ENCODE results near the gene OGDHL. TPM values are rescaled to one million over a fixed set of nuclear protein-coding genes. Genes with fewer than 3 reads are reported as not detected.
"Not testable (repeated sequence)": the region's sequence is repeated elsewhere in the genome, so short reads cannot be mapped to it uniquely, and the experiment has no call there.

The OGDHL gene
- total RNA-seq, 1 experiment from 2014 or later, result 2.4 TPM

DNA sequence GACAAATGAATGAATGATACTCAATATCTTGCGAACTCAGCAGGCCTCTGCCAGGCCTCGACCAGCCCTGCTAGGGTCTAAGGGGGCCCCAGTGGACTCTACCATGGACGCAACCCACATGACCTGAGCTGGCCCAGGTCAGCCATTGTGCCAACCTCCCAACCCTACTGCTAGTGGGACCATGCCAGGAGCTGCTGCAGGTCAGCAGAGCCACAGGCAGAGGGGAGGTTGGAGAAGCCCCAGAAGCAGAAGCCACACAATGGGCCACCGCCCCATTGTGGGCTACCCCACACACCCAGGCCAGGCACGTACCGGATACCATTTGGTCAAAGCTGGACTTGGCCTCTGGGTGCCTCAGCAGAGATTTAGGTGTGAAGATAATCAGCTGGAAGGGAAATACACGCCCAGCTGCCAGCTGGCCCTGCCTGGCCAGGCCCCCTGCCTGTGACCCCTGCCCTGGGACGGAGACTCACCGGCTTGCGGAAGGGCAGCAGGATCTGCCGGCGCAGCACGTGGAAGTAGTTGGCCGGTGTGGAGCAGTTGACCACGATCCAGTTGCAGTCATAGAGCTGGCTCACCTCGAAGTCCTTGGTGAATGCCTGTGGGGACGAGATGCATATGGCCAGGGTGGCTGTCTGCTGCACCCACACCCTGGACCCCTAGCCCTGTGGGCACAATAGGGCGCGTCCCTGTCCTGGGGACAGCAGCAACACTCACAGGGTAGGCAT, 24.5 kb downstream of the OGDHL start:
- no peak overlapping the region for H3K4me3 ChIP-seq
- DNase-seq, result no peak

DNA sequence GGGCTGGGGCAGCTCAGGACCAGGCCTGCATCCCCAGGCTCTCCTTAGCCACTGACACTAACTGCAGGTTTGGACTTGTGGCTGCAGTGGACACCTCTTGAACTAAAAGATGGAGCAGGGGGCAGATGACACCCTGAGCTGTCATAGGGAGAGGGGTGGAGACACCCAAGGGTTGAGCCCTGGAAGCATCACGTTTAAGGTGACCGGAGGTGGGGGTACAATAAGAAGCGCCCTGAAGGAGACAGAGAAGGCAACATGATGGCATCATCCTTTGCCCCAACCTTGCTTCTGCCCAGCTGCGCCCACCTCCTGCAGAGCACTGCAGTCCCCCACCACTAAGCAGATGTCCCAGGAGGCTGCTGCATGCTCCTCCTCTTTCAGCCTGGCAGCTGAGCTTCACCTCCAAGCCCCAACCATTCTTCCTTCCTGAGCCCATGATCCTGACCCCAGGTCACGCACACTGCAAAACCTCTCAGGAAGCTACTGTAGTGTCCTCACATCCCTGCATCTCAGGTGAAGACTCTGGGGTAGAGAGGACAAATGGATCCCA, 25.5 kb downstream of the OGDHL start:
- DNase-seq, result no peak
- H3K27ac ChIP-seq, result no peak overlapping the region
- H3K36me3 ChIP-seq, result no peaks in the 10 kb centered on the region
- H3K27me3 ChIP-seq, result no peaks in the 10 kb centered on the region
- H3K4me1 ChIP-seq, result no peaks in the 10 kb centered on the region
- no peak overlapping the region for H3K4me3 ChIP-seq
- H3K9me3 ChIP-seq (replicated peaks), result no peaks in the 10 kb centered on the region

More for the DNA sequence above, 24.5 kb downstream of the OGDHL start:
- no peaks in the 10 kb centered on the region for H3K27me3 ChIP-seq
- no peaks in the 10 kb centered on the region for H3K36me3 ChIP-seq
- no peaks in the 10 kb centered on the region for H3K9me3 ChIP-seq (replicated peaks)
- H3K27ac ChIP-seq, result no peak overlapping the region
- H3K4me1 ChIP-seq, result no peaks in the 10 kb centered on the region

DNA sequence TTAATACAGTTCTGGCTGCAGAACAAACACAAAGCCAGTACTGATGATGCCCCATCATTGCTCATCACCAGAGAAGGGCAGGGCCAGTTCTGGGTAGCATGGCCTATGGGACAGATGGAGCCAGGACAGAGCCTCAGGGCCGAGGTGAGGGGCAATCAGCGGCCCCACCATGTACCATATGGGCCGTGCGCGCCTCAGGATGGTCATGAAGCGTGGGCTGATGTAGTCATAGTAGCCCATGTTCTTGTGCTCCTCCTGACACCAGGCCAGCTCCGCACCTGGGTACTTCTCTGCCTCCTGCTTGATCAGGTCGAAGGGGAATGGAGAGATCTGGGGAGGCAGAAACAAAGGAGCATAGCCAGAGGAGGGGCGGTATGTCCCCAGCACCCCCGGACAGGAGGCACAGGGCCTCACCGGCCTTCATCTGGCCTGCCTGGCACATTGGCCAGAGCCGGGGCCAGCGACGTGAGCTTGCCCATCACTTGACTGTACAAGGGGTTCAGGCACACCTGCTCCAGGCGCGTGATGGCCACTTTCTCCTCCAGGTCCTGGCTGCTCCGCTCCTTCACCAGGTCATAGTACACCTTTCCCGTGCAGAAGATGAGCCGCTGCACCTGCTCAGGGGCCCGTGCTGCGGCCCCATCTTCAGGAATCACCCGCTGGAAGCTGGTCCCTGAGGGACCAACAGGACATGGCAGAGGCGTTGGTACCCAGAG, 26.1 kb downstream of the OGDHL start:
- Histone ChIP-seq H3K4me1 (no peaks in the 10 kb centered on the region), H3K4me3 (no peak overlapping the region), H3K27ac (no peak overlapping the region), H3K9me3 (replicated peaks) (no peaks in the 10 kb centered on the region), H3K36me3 (no peaks in the 10 kb centered on the region), H3K27me3 (no peaks in the 10 kb centered on the region)
- no peak for DNase-seq

DNA sequence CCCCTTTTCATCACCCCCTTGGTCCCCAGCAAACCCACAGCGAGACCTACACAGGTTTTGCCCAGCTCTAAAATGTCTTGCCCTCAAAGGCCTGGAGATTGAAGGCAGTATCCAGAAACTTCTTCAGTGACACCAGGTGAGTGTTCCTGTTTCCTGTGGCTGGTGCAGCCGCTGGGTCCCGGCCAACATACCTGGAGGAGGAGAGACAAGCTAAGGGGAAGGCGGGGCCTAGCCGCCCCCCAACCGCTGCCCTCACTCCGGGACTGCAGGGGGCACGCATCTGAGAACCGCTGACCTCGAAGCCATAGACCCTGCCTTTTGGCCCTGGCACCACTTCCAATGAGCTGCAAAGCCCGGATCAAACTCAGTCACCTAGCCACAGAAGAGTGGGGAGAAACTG, 27.0 kb downstream of the OGDHL start:
- no peak for DNase-seq
- H3K36me3 ChIP-seq, result no peaks in the 10 kb centered on the region
- H3K4me1 ChIP-seq, result no peaks in the 10 kb centered on the region
- no peaks in the 10 kb centered on the region for H3K27me3 ChIP-seq
- H3K4me3 ChIP-seq, result no peak overlapping the region
- no peaks in the 10 kb centered on the region for H3K9me3 ChIP-seq (replicated peaks)
- H3K27ac ChIP-seq, result no peak overlapping the region

DNA sequence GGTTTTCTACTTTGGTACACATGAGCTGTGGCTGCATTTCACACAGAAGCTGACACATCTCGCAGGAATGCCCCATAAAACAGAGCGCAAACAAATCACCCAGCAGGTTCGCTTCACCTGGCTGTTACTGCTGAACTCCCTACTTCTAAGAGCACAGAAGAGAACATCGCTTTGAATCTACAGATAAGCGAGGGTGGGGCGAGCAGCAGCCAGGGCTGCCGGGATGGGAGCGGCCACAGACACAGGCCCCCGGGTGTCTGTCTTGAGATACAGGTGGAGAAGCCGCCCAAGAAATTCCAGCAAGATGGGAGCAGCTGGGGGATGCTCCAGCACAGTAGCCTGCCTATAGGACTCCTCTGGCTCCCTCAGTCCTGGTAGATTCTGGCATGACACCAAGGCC, 27.4 kb downstream of the OGDHL start:
- Histone ChIP-seq H3K4me3 (no peak overlapping the region), H3K36me3 (no peaks in the 10 kb centered on the region), H3K27me3 (no peaks in the 10 kb centered on the region), H3K9me3 (replicated peaks) (no peaks in the 10 kb centered on the region), H3K27ac (no peak overlapping the region), H3K4me1 (no peaks in the 10 kb centered on the region)
- no peak for DNase-seq

DNA sequence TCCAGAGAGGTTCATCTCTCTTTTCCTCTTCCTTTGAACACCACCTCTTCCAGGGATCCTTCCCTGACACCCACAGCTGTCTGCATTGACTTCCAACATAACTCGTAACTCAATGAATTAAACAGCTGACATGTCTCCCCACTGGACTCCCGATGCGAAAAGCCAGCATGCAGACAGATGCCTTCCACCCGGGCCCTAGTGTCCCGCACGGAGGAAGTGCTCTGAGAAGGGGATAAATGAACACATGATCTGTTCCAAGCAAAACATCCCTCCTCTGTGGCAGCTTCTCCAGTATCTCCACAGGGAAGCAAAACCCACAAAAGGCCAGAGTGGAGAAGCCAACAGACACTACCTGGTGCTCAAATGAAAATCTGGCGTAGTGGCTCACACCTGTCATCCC, 28.3 kb downstream of the OGDHL start:
- no peaks in the 10 kb centered on the region for H3K36me3 ChIP-seq
- no peaks in the 10 kb centered on the region for H3K27me3 ChIP-seq
- no peak overlapping the region for H3K4me3 ChIP-seq
- no peak for DNase-seq
- no peaks in the 10 kb centered on the region for H3K9me3 ChIP-seq (replicated peaks)
- H3K27ac ChIP-seq, result no peak overlapping the region
- no peaks in the 10 kb centered on the region for H3K4me1 ChIP-seq

DNA sequence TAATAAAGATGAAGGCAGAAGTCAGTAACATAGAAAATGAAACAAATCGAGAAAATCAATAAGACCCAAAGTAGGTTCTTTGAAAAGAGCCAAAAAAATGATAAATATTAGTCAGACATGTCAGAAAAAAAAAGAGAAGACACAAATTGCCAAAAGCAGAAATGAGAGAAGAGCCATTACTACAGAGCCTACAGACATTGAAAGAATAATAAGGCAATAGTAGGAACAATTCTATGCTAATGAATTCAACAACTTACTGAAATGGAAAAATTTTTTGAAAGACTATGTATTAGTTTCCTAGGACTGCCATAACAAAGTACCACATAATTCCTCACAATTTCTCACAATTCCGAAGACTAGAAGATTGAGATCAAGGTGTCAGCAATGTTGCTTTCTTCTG, 35.5 kb downstream of the OGDHL start:
- Histone ChIP-seq H3K4me1 (no peaks in the 10 kb centered on the region), H3K9me3 (replicated peaks) (no peaks in the 10 kb centered on the region; the same call in 1 of the 2 replicates), H3K27ac (no peak overlapping the region), H3K4me3 (no peak overlapping the region), H3K36me3 (no peaks in the 10 kb centered on the region), H3K27me3 (no peaks in the 10 kb centered on the region)
- DNase-seq, result no peak

DNA sequence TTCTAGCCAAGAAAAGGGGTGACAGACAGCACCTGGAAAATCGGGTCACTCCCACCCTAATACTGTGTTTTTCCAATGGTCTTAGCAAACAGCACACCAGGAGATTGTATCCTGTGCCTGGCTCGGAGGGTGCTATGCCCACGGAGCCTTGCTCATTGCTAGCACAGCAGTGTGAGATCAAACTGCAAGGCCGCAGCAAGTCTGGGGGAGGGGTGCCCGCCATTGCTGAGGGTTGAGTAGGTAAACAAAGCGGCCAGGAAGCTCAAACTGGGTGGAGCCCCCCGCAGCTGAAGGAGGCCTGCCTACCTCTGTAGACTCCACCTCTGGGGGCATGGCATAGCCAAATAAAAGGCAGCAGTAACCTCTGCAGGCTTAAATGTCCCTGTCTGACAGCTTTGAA, 47.0 kb downstream of the OGDHL start:
- not testable (repeated sequence) for H3K36me3 ChIP-seq; H3K4me3 ChIP-seq; H3K4me1 ChIP-seq; DNase-seq; H3K9me3 ChIP-seq (replicated peaks); H3K27ac ChIP-seq; H3K27me3 ChIP-seq

DNA sequence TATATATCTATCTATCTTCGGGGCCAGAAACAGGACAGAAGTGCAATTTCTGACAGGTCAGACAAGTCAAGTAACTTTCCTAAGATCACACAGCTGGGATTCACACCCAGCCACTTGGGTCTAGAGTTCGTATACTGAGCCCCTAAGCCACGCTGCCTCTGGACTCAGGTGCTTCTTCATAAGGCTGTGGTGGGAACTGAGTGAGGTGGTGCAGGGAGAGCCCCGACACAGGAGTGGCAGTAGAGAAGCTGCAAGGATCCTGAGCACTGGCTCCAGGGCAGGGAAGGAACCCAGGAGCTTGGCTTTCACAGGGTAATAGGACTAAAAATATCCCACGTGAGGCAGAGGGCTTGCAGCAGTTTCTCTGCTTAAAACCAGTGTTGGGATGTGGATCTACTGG, 48.9 kb downstream of the OGDHL start:
- H3K27me3 ChIP-seq, result no peaks in the 10 kb centered on the region
- no peak for DNase-seq
- H3K9me3 ChIP-seq (replicated peaks), result no peaks in the 10 kb centered on the region
- no peaks in the 10 kb centered on the region for H3K4me1 ChIP-seq
- no peak overlapping the region for H3K4me3 ChIP-seq
- H3K27ac ChIP-seq, result no peak overlapping the region
- no peaks in the 10 kb centered on the region for H3K36me3 ChIP-seq

DNA sequence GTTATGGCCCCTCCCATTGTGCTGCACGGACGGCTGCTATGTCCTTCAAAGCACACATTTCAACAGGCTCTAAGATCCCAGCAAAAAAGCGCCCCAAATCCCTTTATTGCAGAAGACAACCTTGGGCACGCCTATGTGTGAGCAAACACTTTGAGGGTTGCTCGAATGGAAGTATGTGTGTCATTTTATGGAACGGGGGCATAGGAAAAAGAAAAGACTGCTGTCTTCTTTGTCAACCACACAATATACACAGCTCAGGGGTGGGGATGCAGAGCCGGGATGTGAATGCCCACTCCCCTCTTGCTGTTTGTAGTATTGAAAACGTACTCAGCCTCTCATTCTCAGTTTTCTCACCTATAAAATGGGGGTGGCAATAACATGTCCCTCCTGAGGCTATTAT, 50.6 kb downstream of the OGDHL start:
- no peaks in the 10 kb centered on the region for H3K4me1 ChIP-seq
- no peaks in the 10 kb centered on the region for H3K27me3 ChIP-seq
- DNase-seq, result no peak
- no peak overlapping the region for H3K27ac ChIP-seq
- H3K4me3 ChIP-seq, result no peak overlapping the region
- no peaks in the 10 kb centered on the region for H3K36me3 ChIP-seq
- no peaks in the 10 kb centered on the region for H3K9me3 ChIP-seq (replicated peaks)

DNA sequence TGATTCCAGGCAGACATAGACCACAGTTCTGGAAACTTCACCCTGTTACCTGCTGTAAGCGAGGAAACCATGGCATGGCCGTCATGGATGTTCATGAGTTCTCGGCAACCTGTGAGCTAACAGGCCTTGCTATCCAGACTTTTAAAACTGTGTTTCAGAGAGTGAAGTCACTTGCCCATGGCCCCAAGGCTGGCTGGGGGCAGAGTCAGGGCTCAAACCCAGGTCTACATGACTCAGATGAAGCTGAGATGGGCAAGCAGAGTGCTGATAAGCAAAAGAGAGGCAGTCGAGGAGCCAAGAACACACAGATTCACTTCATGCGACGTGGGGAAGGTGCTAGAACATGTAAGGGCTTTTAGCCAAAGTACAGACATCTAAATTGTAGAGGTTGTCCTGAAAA, 51.2 kb downstream of the OGDHL start:
- no peak overlapping the region for H3K27ac ChIP-seq
- H3K9me3 ChIP-seq (replicated peaks), result no peaks in the 10 kb centered on the region
- no peak overlapping the region for H3K4me3 ChIP-seq
- no peaks in the 10 kb centered on the region for H3K36me3 ChIP-seq
- no peaks in the 10 kb centered on the region for H3K4me1 ChIP-seq
- no peak for DNase-seq
- no peaks in the 10 kb centered on the region for H3K27me3 ChIP-seq

DNA sequence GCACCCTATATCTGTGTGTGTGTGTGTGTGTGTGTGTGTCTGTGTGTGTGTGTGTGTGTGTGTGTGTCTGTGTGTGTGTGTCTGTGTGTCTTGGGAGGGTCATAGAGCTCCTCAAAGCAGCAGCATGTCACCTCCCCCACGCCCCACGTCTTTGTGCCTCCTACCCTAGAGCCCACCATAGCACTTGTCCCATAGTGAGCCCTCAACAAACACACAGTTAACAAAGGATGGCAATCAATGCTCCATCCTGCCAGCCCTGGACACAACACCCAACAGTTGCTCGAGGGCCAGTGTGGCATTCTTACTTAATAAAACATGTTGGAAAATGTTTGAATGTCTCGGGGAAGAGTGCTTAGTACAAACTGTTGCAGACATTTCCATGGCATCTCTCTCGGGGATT, 52.2 kb downstream of the OGDHL start:
- Histone ChIP-seq H3K4me1 (no peaks in the 10 kb centered on the region), H3K36me3 (no peaks in the 10 kb centered on the region), H3K27me3 (no peaks in the 10 kb centered on the region), H3K4me3 (no peak overlapping the region), H3K27ac (no peak overlapping the region), H3K9me3 (replicated peaks) (no peaks in the 10 kb centered on the region)
- DNase-seq, result no peak

DNA sequence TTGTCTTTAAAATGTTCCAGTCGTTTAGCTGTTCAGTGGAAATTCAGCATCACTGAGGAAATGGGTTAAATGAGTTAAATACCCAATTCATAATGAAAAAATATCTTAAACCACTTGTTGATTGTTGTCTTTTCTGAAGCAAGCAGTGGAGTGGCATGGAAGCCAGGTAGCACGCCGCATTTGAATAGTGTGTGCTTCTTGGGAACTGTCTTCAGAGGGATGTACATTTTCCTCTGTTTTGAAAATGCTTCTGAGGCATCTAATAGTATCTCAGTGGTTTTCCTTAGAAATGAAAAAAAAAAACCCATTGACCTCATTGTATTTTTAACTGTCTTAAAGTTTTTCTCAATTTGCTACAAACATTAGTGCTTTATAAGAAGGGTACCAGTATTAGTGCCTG, 54.5 kb downstream of the OGDHL start:
- no peak for DNase-seq
- Histone ChIP-seq H3K9me3 (replicated peaks) (no peaks in the 10 kb centered on the region), H3K27ac (no peak overlapping the region)

DNA sequence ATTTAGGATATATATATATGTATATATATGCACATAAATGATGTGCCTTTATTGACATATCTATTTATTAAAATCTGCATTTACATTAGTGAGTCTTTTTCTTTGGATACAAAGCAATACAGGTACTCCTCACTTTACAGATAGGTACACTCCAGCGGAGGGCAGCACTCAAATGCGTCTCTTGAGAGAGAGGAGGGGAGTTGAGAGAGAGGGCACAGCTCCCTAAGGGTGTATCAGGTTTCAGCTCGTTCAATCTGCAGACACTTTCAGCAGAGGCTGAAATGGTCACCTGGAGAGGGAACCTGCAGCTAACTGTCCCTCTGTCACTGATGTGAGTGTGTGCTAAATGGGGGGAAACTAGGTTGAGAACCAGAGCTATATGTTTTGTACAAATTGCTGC, 61.1 kb downstream of the OGDHL start:
- Histone ChIP-seq H3K4me1 (no peaks in the 10 kb centered on the region), H3K27me3 (no peaks in the 10 kb centered on the region), H3K4me3 (no peak overlapping the region), H3K27ac (no peak overlapping the region), H3K36me3 (no peaks in the 10 kb centered on the region), H3K9me3 (replicated peaks) (no peaks in the 10 kb centered on the region)
- DNase-seq, result no peak

More for the DNA sequence above, 54.5 kb downstream of the OGDHL start:
- no peaks in the 10 kb centered on the region for H3K27me3 ChIP-seq
- H3K4me1 ChIP-seq, result no peaks in the 10 kb centered on the region
- H3K36me3 ChIP-seq, result no peaks in the 10 kb centered on the region
- H3K4me3 ChIP-seq, result no peak overlapping the region

DNA sequence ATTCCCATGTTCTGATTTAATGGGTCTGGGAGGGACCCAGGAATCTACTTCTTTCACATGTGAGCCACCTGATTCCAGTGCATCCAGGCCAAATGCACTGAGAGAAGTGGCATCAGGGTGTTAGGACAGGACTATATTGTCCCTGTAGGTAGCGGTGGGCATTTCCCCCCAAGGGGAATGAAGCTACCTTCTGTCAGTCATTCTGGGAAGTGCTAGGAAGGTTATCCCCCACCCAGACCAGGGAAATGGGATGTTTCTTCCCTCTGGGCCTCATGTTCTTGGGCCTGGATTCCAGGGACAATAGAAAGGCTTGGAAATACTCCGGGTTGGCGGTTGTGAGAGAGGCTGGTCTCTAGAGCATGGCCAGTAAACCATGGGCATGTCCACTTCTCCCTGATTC, 61.9 kb downstream of the OGDHL start:
- H3K4me1 ChIP-seq, result no peaks in the 10 kb centered on the region
- no peak overlapping the region for H3K4me3 ChIP-seq
- no peaks in the 10 kb centered on the region for H3K36me3 ChIP-seq
- DNase-seq, result no peak
- H3K9me3 ChIP-seq (replicated peaks), result no peaks in the 10 kb centered on the region
- no peaks in the 10 kb centered on the region for H3K27me3 ChIP-seq
- H3K27ac ChIP-seq, result no peak overlapping the region

DNA sequence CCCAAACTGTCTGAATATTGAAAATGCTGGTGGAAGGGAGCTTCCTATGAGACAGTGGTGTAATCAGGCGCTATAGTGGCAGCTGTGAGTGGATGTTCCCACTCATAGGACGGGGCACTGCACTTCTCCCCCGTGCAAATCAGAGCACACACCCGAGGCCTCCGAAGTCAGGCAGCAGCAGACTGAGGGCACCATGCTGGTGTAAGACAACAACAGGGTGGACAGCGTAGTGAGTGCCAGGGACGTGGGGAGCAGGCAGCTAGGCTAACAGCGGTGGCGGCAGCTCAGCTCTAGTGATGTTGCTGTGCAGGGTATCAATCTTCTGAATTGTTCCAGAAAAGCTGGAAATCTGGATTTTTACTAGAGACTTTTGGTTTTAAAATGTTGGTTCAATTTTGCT, 63.4 kb downstream of the OGDHL start:
- H3K36me3 ChIP-seq, result no peaks in the 10 kb centered on the region
- H3K4me1 ChIP-seq, result no peaks in the 10 kb centered on the region
- H3K27ac ChIP-seq, result no peak overlapping the region
- DNase-seq, result no peak
- H3K9me3 ChIP-seq (replicated peaks), result no peaks in the 10 kb centered on the region
- no peak overlapping the region for H3K4me3 ChIP-seq
- no peaks in the 10 kb centered on the region for H3K27me3 ChIP-seq

Measured in SJCRH30 (cell line).